Stimulated activated naive CD8-positive, alpha-beta T cell treated with anti-CD3 and anti-CD28 coated beads, Interleukin-15, Interleukin-2, amounts not matched to agents 100 ng/mL and 50 ng/mL, for 24 hours (primary cell): ENCODE data around the gene PRKAG1.

ENCODE experiments used
- H3K27ac Mint-ChIP-seq: one replicate; pipeline ENCODE4 v1.8.0; 2021; ENCODE audit warnings: mild to moderate bottlenecking, mixed read lengths
- H3K27me3 Mint-ChIP-seq: one replicate; pipeline ENCODE4 v1.8.0; 2021; ENCODE audit warnings: mixed read lengths
- H3K36me3 Mint-ChIP-seq: one replicate; pipeline ENCODE4 v1.8.0; 2021; ENCODE audit warnings: low read depth, mixed read lengths
- H3K4me1 Mint-ChIP-seq: one replicate; pipeline ENCODE4 v1.8.0; 2021; ENCODE audit warnings: low read depth, mixed read lengths
- H3K4me3 Mint-ChIP-seq: one replicate; pipeline ENCODE4 v1.8.0; 2021; ENCODE audit warnings: mild to moderate bottlenecking, mixed read lengths
- H3K9me3 Mint-ChIP-seq: one replicate; pipeline ENCODE4 v1.8.0; 2021; ENCODE audit warnings: mixed read lengths

The PRKAG1 gene

DNA sequence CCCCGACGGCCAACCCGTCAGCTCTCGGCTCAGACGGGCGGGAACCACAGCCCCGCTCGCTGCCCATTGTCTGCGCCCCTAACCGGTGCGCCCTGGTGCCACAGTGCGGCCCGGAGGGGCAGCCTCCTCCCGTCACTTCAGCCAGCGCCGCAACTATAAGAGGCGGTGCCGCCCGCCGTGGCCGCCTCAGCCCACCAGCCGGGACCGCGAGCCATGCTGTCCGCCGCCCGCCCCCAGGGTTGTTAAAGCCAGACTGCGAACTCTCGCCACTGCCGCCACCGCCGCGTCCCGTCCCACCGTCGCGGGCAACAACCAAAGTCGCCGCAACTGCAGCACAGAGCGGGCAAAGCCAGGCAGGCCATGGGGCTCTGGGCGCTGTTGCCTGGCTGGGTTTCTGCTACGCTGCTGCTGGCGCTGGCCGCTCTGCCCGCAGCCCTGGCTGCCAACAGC is 40.3 kb downstream of the PRKAG1 start, which contains the start of gene WNT1:
Gene WNT1, plus strand, starts transcription at position 32 of the 450 bp plus-strand sequence. Its CDS starts 329 bp downstream, at position 361.
- peak within 1 kb of the TSS; percentile 73 for H3K27ac Mint-ChIP-seq

GRCh38 chr12:48977290-48978281 is 41.0 kb downstream of the PRKAG1 start:
- H3K9me3 Mint-ChIP-seq = no peaks in the 10 kb centered on the region
- H3K4me1 Mint-ChIP-seq = peaks cover 61% of the 10 kb centered on the region
- H3K27ac Mint-ChIP-seq = peak overlapping the region; percentile 73
- H3K27me3 Mint-ChIP-seq = peaks cover 87% of the 10 kb centered on the region
- H3K36me3 Mint-ChIP-seq = no peaks in the 10 kb centered on the region
- H3K4me3 Mint-ChIP-seq = peak overlapping the region; percentile 69

More for the DNA sequence above, 40.3 kb downstream of the PRKAG1 start, which contains the start of gene WNT1:
- Mint-ChIP-seq H3K4me3 (peak within 1 kb of the TSS; percentile 69), H3K27me3 (peaks cover 85% of the 10 kb centered on the region), H3K4me1 (peaks cover 53% of the 10 kb centered on the region), H3K36me3 (no peaks in the 10 kb centered on the region), H3K9me3 (no peaks in the 10 kb centered on the region)

DNA sequence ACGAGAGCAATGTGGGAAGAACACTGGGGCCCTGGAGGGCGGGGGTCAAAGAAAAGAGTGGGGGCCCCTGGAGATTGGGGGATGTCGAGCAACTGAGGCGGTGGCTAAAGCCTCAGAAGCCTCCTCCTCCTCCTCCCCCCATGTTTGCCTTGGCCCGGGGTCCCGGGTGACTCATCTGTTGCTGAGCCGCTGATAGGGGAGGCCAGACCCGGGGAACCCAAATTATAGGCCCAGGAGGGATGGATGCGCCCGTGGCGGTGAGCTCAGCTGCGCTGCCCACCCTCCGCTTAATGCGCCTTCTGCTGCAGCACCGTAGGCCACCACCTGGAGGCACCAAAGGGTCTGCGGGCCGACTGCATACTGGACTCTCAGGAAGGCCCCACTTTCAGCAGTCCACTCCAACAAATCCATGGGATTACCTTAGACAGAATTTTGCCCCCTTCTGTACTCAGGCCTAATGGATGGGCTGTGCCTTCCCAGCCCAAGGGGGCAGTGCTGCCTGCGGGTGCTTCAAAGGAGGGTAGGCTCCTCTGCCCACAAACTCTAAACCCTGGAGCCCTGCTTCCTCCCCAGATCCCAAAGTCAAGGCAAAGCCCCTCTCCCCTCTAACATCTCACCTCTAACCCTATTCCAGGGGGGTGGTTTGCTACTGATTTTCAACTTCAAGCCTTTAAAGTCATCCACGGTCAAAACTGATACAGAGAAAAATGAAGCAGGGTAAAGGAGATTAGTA is 44.5 kb downstream of the PRKAG1 start:
- Mint-ChIP-seq H3K27ac (no peak overlapping the region), H3K27me3 (peaks cover 78% of the 10 kb centered on the region), H3K36me3 (no peaks in the 10 kb centered on the region), H3K4me1 (peaks cover 61% of the 10 kb centered on the region), H3K9me3 (no peaks in the 10 kb centered on the region), H3K4me3 (no peak overlapping the region)

GRCh38 chr12:48973531-48973930 is 45.0 kb downstream of the PRKAG1 start:
- Mint-ChIP-seq H3K4me3 (no peak overlapping the region), H3K4me1 (peaks cover 61% of the 10 kb centered on the region), H3K9me3 (no peaks in the 10 kb centered on the region), H3K36me3 (no peaks in the 10 kb centered on the region), H3K27ac (no peak overlapping the region), H3K27me3 (peaks cover 77% of the 10 kb centered on the region)

- Mint-ChIP-seq H3K36me3 (no peaks in the 10 kb centered on the region), H3K4me3 (no peak overlapping the region), H3K27ac (peak overlapping the region; percentile 84), H3K4me1 (peaks cover 65% of the 10 kb centered on the region), H3K27me3 (peaks cover 77% of the 10 kb centered on the region), H3K9me3 (no peaks in the 10 kb centered on the region)
Measured at GRCh38 chr12:48972952-48973483, 45.6 kb downstream of the PRKAG1 start.

DNA sequence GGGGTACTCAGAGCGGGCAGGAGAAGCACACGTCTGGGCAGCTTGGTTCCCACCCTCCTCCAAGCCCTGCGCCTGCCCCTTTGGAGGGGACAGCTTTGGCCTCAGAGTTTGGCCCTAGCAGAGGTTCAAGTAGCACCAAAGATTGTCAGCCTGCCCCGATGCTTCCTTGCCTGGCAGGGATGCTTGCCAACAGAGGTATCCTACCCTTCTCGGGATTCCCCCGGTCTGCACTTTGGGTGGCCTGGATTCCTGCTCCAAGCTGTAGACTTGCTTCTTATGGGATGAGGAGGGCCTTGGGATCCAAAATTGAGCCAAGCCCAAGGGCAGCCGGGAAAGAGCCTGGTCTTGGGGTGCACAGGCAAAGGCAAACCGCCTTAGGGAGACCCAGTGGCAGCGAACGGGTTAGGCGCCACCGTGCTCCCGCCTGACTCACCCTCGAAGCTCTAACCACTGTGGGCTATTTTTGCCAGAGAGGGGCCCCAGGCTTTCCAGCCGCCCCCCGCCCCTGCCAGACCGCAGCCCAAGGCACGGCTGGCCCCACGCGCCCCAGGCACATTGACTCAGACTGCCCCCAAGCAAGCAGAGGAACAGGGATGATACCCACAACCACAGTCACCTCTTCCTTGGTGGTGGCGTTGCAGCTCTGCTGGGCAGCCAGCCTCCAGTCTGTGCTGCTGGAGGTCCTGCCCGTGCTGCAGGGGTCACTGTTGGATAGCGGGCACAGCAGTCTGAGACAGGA is 46.2 kb downstream of the PRKAG1 start:
- peak overlapping the region; percentile 84 for H3K27ac Mint-ChIP-seq
- peaks cover 59% of the 10 kb centered on the region for H3K4me1 Mint-ChIP-seq
- H3K27me3 Mint-ChIP-seq = peaks cover 72% of the 10 kb centered on the region
- no peak overlapping the region for H3K4me3 Mint-ChIP-seq
- H3K36me3 Mint-ChIP-seq = no peaks in the 10 kb centered on the region
- H3K9me3 Mint-ChIP-seq = no peaks in the 10 kb centered on the region

GRCh38 chr12:48970702-48971334 is 47.8 kb downstream of the PRKAG1 start:
- Mint-ChIP-seq H3K36me3 (no peaks in the 10 kb centered on the region), H3K4me3 (peak overlapping the region; percentile 45), H3K4me1 (peaks cover 51% of the 10 kb centered on the region), H3K27ac (no peak overlapping the region), H3K27me3 (peaks cover 58% of the 10 kb centered on the region), H3K9me3 (no peaks in the 10 kb centered on the region)

GRCh38 chr12:48969833-48970701 is 48.5 kb downstream of the PRKAG1 start:
- Mint-ChIP-seq H3K27ac (no peak overlapping the region), H3K4me1 (peaks cover 51% of the 10 kb centered on the region), H3K27me3 (peaks cover 50% of the 10 kb centered on the region), H3K4me3 (no peak overlapping the region), H3K9me3 (no peaks in the 10 kb centered on the region), H3K36me3 (no peaks in the 10 kb centered on the region)

GRCh38 chr12:48969160-48969771 is 49.3 kb downstream of the PRKAG1 start:
- Mint-ChIP-seq H3K27ac (no peak overlapping the region), H3K4me3 (no peak overlapping the region), H3K9me3 (no peaks in the 10 kb centered on the region), H3K27me3 (peaks cover 43% of the 10 kb centered on the region), H3K36me3 (no peaks in the 10 kb centered on the region), H3K4me1 (peaks cover 51% of the 10 kb centered on the region)

GRCh38 chr12:48968467-48968866 is 50.1 kb downstream of the PRKAG1 start:
- H3K9me3 Mint-ChIP-seq = no peaks in the 10 kb centered on the region
- no peak overlapping the region for H3K4me3 Mint-ChIP-seq
- peaks cover 51% of the 10 kb centered on the region for H3K4me1 Mint-ChIP-seq
- no peaks in the 10 kb centered on the region for H3K36me3 Mint-ChIP-seq
- peaks cover 38% of the 10 kb centered on the region for H3K27me3 Mint-ChIP-seq
- no peak overlapping the region for H3K27ac Mint-ChIP-seq

DNA sequence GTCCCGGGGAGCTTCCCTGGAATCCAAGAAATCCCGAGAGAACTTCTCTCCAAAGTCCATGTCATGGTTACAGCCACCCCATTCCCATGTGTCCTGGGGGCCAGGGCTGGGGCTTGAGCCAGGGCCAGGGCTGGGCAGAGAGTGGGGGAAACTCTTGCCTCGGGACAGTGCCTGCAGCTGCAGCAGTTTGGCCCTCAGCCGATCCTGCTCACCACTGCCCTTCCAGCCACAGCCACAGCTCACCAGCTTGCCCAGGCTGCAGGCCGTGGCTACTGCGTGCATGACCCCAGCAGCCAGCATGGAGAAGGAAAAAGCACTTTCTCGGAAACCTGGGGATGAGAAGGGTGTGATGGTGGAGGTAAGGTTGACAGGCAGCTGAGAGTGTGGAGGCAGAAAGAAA is 50.6 kb downstream of the PRKAG1 start:
- no peaks in the 10 kb centered on the region for H3K36me3 Mint-ChIP-seq
- no peak overlapping the region for H3K27ac Mint-ChIP-seq
- peaks cover 46% of the 10 kb centered on the region for H3K4me1 Mint-ChIP-seq
- H3K4me3 Mint-ChIP-seq = no peak overlapping the region
- no peaks in the 10 kb centered on the region for H3K9me3 Mint-ChIP-seq
- H3K27me3 Mint-ChIP-seq = peaks cover 33% of the 10 kb centered on the region

DNA sequence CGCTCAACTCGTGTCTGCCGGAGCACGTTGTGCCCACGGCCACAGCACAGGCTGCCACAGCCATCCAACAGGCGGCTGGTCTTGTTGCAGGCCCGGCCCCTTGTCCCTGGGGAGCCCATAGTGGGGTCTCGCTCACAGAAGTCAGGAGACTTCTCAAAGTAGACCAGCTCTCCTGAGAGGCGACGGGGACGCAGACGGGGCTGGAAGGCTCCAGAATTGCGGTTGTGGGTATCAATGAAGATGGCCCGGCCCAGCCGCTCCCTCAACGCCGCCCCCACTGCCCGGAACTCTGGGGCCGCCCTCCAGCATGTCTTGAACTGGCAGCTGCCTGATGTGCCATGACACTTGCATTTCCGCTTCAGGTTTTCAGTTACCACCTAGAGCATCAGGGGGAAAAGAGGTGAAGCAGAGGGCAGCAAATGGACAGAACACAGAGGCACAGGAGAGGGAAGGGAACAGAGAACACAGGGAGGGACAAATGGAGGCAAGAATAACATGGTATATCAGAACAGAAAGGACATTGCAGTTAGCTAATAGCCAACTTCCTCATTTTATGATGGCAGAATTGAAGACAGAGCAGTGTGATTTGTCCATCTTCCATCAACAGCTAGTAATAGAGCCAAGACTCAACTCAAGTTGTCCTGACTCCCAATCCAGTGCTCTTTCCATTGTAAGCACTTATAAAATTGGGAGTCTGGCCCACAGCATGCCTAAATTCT is 52.2 kb downstream of the PRKAG1 start:
- Mint-ChIP-seq H3K27ac (no peak overlapping the region), H3K4me3 (no peak overlapping the region), H3K27me3 (peaks cover 18% of the 10 kb centered on the region), H3K9me3 (no peaks in the 10 kb centered on the region), H3K4me1 (peaks cover 30% of the 10 kb centered on the region), H3K36me3 (no peaks in the 10 kb centered on the region)
